ENCODE results near the gene ZNF564. TPM values are rescaled to one million over a fixed set of nuclear protein-coding genes. Genes with fewer than 3 reads are reported as not detected.

The ZNF564 gene
- total and polyA plus RNA-seq, 2 experiments from 2014 or later: 7.1 to 8.6 TPM

DNA sequence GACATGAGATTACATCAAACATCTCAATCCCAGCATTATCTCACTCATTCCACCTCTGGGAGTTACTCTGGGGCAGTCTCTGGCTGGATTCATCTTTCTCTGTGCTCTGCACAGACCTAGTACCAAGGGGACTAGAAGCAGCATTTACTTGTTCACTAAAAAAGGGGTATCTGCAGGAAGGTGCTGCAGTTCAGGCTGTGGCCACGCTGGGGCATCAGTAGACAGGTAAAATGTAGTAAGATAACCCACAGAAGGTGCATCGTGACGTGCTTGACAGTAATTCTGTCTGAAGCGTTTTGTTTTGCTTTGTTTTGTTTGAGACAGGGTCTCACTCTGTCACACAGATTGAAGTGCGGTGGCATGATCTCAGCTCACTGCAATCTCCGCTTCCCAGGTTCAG lies 29.3 kb downstream of the ZNF564 start:
- no peaks in the 10 kb centered on the region for H3K27me3 ChIP-seq (ENCODE audit: insufficient read depth)
- Mint-ChIP-seq H3K9me3 (peaks cover 98% of the 10 kb centered on the region), H3K27me3 (ENCODE audit: insufficient read depth, low read depth, poor library complexity) (peaks cover 19% of the 10 kb centered on the region), H3K27ac (no peak overlapping the region), H3K4me3 (no peak overlapping the region), H3K36me3 (ENCODE audit: low read depth) (peaks cover 92% of the 10 kb centered on the region), H3K4me1 (no peaks in the 10 kb centered on the region)
- H3K79me2 ChIP-seq (replicated peaks; ENCODE audit: insufficient read depth): no peaks in the 10 kb centered on the region
- H3K4me3 ChIP-seq: no peak overlapping the region
- no peak overlapping the region for H3K27ac ChIP-seq (ENCODE audit: low read depth)
- peak; percentile 74 for DNase-seq (ENCODE audit: low spot score)
- H3K9me2 ChIP-seq (ENCODE audit: insufficient read depth): no peaks in the 10 kb centered on the region
- no peak overlapping the region for H3K4me2 ChIP-seq
- H3K4me1 ChIP-seq (ENCODE audit: insufficient read depth): no peaks in the 10 kb centered on the region
- H3K36me3 ChIP-seq (ENCODE audit: insufficient read depth): peaks cover 35% of the 10 kb centered on the region
- H3F3A ChIP-seq (replicated peaks; ENCODE audit: low read depth): peaks cover under 1% of the 10 kb centered on the region; the same call in 1 of the 2 replicates
- no peak; the same call in 2 of the 3 replicates for ATAC-seq
- H4K20me1 ChIP-seq (replicated peaks; ENCODE audit: insufficient read depth): no peaks in the 10 kb centered on the region
- TF ChIP-seq, protein P1, sequence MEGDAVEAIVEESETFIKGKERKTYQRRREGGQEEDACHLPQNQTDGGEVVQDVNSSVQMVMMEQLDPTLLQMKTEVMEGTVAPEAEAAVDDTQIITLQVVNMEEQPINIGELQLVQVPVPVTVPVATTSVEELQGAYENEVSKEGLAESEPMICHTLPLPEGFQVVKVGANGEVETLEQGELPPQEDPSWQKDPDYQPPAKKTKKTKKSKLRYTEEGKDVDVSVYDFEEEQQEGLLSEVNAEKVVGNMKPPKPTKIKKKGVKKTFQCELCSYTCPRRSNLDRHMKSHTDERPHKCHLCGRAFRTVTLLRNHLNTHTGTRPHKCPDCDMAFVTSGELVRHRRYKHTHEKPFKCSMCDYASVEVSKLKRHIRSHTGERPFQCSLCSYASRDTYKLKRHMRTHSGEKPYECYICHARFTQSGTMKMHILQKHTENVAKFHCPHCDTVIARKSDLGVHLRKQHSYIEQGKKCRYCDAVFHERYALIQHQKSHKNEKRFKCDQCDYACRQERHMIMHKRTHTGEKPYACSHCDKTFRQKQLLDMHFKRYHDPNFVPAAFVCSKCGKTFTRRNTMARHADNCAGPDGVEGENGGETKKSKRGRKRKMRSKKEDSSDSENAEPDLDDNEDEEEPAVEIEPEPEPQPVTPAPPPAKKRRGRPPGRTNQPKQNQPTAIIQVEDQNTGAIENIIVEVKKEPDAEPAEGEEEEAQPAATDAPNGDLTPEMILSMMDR (conservative IDR thresholded peaks at IDR 0.05; ENCODE audit: low read depth in 2 of 2): peak; percentile 66 to 75
- TF ChIP-seq ZNF331 (CRISPR knock-in tag; IDR thresholded peaks at IDR 0.05; ENCODE audit: low read depth): no peak
- H2AFZ ChIP-seq: no peak overlapping the region

DNA sequence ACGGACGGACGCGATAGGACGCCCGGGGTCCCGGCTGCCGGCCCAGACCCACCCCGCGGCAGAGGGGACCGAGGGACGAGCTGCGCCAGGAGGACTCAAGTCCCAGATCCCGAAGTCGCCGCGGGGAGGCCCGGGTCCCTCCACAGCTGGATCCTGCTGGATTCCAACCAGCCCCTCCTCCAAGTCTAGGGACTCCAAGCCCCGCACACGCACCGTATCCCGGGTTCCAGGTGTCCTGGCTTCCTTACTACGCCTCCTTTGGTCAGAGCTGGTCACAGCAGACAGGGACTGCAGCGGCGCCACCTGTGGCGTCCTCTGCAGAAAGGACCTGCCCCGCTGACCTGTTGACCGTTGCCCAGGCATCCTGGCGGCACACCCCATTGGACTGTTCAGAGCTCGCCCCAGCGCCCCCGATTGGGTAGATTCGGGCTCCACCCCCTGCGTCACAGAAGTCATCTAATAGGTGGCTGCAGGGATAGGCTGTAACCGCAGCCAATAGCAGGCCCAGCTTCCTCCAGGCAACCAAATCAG lies 37.7 kb downstream of the ZNF564 start:
- Mint-ChIP-seq H3K4me3 (no peak overlapping the region), H3K27me3 (ENCODE audit: insufficient read depth, low read depth, poor library complexity) (peaks cover 8% of the 10 kb centered on the region), H3K36me3 (ENCODE audit: low read depth) (peaks cover 44% of the 10 kb centered on the region), H3K9me3 (peaks cover 78% of the 10 kb centered on the region), H3K27ac (no peak overlapping the region), H3K4me1 (no peaks in the 10 kb centered on the region)
- ATAC-seq (peak; percentile 62), DNase-seq (ENCODE audit: low spot score) (peak; percentile 75)
- Histone ChIP-seq H2AFZ (no peak overlapping the region), H3K4me1 (ENCODE audit: insufficient read depth) (no peaks in the 10 kb centered on the region), H3K4me3 (no peak overlapping the region), H4K20me1 (replicated peaks; ENCODE audit: insufficient read depth) (no peaks in the 10 kb centered on the region), H3K9me2 (ENCODE audit: insufficient read depth) (peaks cover 8% of the 10 kb centered on the region; the same call in 1 of the 2 replicates), H3K4me2 (no peak overlapping the region), H3F3A (replicated peaks; ENCODE audit: low read depth) (no peaks in the 10 kb centered on the region), H3K36me3 (ENCODE audit: insufficient read depth) (no peaks in the 10 kb centered on the region), H3K27me3 (ENCODE audit: insufficient read depth) (no peaks in the 10 kb centered on the region), H3K79me2 (replicated peaks; ENCODE audit: insufficient read depth) (no peaks in the 10 kb centered on the region), H3K27ac (ENCODE audit: low read depth) (no peak overlapping the region)
- TF ChIP-seq, protein P1 (conservative IDR thresholded peaks at IDR 0.05; ENCODE audit: low read depth in 2 of 2): peak; percentile 47 to 71
- TF ChIP-seq STAT1 (IDR thresholded peaks at IDR 0.05; ENCODE audit: unreplicated experiment): no peak
- TF ChIP-seq, protein P2, sequence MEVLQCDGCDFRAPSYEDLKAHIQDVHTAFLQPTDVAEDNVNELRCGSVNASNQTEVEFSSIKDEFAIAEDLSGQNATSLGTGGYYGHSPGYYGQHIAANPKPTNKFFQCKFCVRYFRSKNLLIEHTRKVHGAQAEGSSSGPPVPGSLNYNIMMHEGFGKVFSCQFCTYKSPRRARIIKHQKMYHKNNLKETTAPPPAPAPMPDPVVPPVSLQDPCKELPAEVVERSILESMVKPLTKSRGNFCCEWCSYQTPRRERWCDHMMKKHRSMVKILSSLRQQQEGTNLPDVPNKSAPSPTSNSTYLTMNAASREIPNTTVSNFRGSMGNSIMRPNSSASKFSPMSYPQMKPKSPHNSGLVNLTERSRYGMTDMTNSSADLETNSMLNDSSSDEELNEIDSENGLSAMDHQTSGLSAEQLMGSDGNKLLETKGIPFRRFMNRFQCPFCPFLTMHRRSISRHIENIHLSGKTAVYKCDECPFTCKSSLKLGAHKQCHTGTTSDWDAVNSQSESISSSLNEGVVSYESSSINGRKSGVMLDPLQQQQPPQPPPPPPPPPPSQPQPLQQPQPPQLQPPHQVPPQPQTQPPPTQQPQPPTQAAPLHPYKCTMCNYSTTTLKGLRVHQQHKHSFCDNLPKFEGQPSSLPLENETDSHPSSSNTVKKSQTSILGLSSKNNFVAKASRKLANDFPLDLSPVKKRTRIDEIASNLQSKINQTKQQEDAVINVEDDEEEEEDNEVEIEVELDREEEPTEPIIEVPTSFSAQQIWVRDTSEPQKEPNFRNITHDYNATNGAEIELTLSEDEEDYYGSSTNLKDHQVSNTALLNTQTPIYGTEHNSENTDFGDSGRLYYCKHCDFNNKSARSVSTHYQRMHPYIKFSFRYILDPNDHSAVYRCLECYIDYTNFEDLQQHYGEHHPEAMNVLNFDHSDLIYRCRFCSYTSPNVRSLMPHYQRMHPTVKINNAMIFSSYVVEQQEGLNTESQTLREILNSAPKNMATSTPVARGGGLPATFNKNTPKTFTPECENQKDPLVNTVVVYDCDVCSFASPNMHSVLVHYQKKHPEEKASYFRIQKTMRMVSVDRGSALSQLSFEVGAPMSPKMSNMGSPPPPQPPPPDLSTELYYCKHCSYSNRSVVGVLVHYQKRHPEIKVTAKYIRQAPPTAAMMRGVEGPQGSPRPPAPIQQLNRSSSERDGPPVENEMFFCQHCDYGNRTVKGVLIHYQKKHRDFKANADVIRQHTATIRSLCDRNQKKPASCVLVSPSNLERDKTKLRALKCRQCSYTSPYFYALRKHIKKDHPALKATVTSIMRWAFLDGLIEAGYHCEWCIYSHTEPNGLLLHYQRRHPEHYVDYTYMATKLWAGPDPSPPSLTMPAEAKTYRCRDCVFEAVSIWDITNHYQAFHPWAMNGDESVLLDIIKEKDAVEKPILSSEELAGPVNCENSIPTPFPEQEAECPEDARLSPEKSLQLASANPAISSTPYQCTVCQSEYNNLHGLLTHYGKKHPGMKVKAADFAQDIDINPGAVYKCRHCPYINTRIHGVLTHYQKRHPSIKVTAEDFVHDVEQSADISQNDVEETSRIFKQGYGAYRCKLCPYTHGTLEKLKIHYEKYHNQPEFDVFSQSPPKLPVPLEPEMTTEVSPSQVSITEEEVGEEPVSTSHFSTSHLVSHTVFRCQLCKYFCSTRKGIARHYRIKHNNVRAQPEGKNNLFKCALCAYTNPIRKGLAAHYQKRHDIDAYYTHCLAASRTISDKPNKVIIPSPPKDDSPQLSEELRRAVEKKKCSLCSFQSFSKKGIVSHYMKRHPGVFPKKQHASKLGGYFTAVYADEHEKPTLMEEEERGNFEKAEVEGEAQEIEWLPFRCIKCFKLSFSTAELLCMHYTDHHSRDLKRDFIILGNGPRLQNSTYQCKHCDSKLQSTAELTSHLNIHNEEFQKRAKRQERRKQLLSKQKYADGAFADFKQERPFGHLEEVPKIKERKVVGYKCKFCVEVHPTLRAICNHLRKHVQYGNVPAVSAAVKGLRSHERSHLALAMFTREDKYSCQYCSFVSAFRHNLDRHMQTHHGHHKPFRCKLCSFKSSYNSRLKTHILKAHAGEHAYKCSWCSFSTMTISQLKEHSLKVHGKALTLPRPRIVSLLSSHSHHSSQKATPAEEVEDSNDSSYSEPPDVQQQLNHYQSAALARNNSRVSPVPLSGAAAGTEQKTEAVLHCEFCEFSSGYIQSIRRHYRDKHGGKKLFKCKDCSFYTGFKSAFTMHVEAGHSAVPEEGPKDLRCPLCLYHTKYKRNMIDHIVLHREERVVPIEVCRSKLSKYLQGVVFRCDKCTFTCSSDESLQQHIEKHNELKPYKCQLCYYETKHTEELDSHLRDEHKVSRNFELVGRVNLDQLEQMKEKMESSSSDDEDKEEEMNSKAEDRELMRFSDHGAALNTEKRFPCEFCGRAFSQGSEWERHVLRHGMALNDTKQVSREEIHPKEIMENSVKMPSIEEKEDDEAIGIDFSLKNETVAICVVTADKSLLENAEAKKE (CRISPR knock-in tag; IDR thresholded peaks at IDR 0.05): no peak
- TF ChIP-seq NANOG (IDR thresholded peaks at IDR 0.05; ENCODE audit: borderline replicate concordance): no peak
- no peak for TF ChIP-seq ZNF331 (CRISPR knock-in tag; IDR thresholded peaks at IDR 0.05; ENCODE audit: low read depth)
